HL-60 (cell line): ENCODE measurements around the gene IGF2R.

Source experiments
- DNase-seq, 2 experiments: peaks; one replicate each; pipeline ENCODE4 v3.0.0-alpha.2; 2010 to 2020; ENCODE audit warnings: low read depth in 1 of 2, low spot score in 1 of 2
- H3K27ac ChIP-seq: fragments of 250-450 bp; sonication (Bioruptor Pico); replicated peaks from 2 replicates; pipeline ENCODE4 v1.5.1; 2020; ENCODE audit warnings: mild to moderate bottlenecking, moderate library complexity
- H3K27me3 ChIP-seq: fragments of 250-450 bp; sonication (Bioruptor Pico); 2 replicates; pipeline ENCODE4 v1.5.1; 2021; ENCODE audit warnings: mild to moderate bottlenecking, moderate library complexity; ENCODE audit not compliant: insufficient read depth, poor library complexity, severe bottlenecking
- H3K4me3 ChIP-seq: replicated peaks from 2 replicates; pipeline ENCODE4 v1.5.1; 2011; ENCODE audit warnings: mild to moderate bottlenecking, control low read depth, low read length; ENCODE audit not compliant: insufficient read depth
- CTCF ChIP-seq: IDR thresholded peaks from one replicate; pipeline ENCODE4 v1.5.1; 2011; ENCODE audit warnings: low read length, control low read depth, inconsistent platforms; ENCODE audit not compliant: insufficient read depth
- GABPA ChIP-seq: IDR thresholded peaks from 2 replicates; pipeline ENCODE4 v1.6.1; 2012; ENCODE audit warnings: low read depth
- POLR2AphosphoS5 ChIP-seq: IDR thresholded peaks from 2 replicates; pipeline ENCODE4 v1.6.1; 2012; ENCODE audit warnings: low read depth
- REST ChIP-seq: IDR thresholded peaks from 2 replicates; pipeline ENCODE4 v1.6.1; 2012; ENCODE audit warnings: low read depth; ENCODE audit not compliant: insufficient replicate concordance
- SPI1 ChIP-seq: IDR thresholded peaks from 2 replicates; pipeline ENCODE4 v1.6.1; 2012; ENCODE audit warnings: low read depth, mild to moderate bottlenecking, borderline replicate concordance

The IGF2R gene

GRCh38 chr6:160040055-160040454 is 71.2 kb downstream of the IGF2R start:
- no peak for DNase-seq
- no peak overlapping the region for H3K27ac ChIP-seq
- no peak overlapping the region for H3K4me3 ChIP-seq
- H3K27me3 ChIP-seq = no peaks in the 10 kb centered on the region
- TF ChIP-seq REST = no peak
- TF ChIP-seq CTCF = no peak
- no peak for TF ChIP-seq POLR2AphosphoS5
- no peak for TF ChIP-seq GABPA
- no peak for TF ChIP-seq SPI1

- TF ChIP-seq SPI1 = no peak
- no peak for TF ChIP-seq GABPA
- no peak for TF ChIP-seq POLR2AphosphoS5
- TF ChIP-seq REST = no peak
- TF ChIP-seq CTCF = no peak
- DNase-seq = no peak
- no peak overlapping the region for H3K4me3 ChIP-seq
- H3K27ac ChIP-seq = no peak overlapping the region
- H3K27me3 ChIP-seq = no peaks in the 10 kb centered on the region
These were observed 71.8 kb downstream of the IGF2R start for GRCh38 chr6:160040527-160041264.

- DNase-seq = no peak
- no peak for TF ChIP-seq CTCF
- Histone ChIP-seq H3K27me3 (no peaks in the 10 kb centered on the region), H3K27ac (no peak overlapping the region), H3K4me3 (no peak overlapping the region)
These were observed 72.7 kb downstream of the IGF2R start for GRCh38 chr6:160041608-160042007.
